Nephron (organoid): ENCODE results near the gene DDB1.

Experiments used
- H3K27ac Mint-ChIP-seq, 3 experiments: 2 replicates each; pipeline ENCODE4 v1.8.0; 2020; ENCODE audit warnings: mixed read lengths in 3 of 3, mild to moderate bottlenecking in 2 of 3, moderate library complexity in 1 of 3
- H3K27me3 Mint-ChIP-seq: 2 replicates; pipeline ENCODE4 v1.8.0; 2021; ENCODE audit warnings: low read depth, mild to moderate bottlenecking, moderate library complexity, mixed read lengths
- H3K36me3 Mint-ChIP-seq: 2 replicates; pipeline ENCODE4 v1.8.0; 2020; ENCODE audit warnings: low read depth, mixed read lengths
- H3K4me1 Mint-ChIP-seq: 2 replicates; pipeline ENCODE4 v1.8.0; 2020; ENCODE audit warnings: mixed read lengths
- H3K4me3 Mint-ChIP-seq, 3 experiments: 2 replicates each; pipeline ENCODE4 v1.8.0; 2020; ENCODE audit warnings: mild to moderate bottlenecking in 3 of 3, mixed read lengths in 3 of 3, moderate library complexity in 2 of 3
- H3K9me3 Mint-ChIP-seq: 2 replicates; pipeline ENCODE4 v1.8.0; 2020; ENCODE audit warnings: mixed read lengths
- TF ChIP-seq, protein P1 (sequence below), 3 experiments: fragments of 200-600 bp; sonication (generic); IDR thresholded peaks; one replicate each; pipeline ENCODE4 v1.5.0; 2021; ENCODE audit warnings: antibody characterized with exemption in 3 of 3; ENCODE audit not compliant: unreplicated experiment in 3 of 3

The DDB1 gene

DNA sequence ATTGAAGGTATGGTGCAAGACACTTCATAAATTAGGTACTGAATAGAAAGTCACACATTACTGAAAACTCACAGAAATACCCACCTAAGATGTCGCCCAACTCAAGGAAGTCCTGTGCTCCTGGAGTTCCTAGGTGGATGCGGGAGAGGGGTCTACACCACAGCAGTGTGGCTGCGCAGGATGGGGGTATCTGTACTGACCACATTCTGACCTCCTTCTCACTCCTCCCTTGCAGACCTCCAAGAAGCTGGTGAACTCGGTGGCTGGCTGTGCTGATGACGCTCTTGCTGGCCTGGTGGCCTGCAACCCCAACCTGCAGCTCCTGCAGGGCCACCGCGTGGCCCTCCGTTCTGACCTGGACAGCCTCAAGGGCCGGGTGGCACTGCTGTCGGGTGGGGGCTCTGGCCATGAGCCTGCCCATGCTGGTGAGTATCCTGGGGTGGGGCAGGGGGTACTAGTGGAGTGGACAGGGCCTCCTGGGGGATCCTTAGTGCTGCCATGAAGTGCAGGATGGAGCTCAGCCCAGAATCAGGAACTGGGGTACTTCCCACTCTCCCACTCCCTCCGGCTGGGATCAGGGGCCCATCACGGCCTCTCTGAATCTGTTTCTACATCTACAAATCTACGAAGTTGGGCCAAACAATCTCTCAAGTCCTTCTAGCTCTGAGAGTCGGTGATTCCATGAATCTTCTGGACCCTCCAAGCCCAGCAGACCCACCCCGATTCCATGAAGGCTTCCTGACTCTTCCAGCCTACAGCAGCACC lies 5.0 kb upstream of the DDB1 start:
- Mint-ChIP-seq H3K9me3 (no peaks in the 10 kb centered on the region), H3K27me3 (no peaks in the 10 kb centered on the region), H3K36me3 (peaks cover 16% of the 10 kb centered on the region), H3K4me3 (no peak overlapping the region), H3K4me1 (peaks cover 18% of the 10 kb centered on the region), H3K27ac (peak overlapping the region in 1 of 3 experiments; percentile 37)
- TF ChIP-seq, protein P1, sequence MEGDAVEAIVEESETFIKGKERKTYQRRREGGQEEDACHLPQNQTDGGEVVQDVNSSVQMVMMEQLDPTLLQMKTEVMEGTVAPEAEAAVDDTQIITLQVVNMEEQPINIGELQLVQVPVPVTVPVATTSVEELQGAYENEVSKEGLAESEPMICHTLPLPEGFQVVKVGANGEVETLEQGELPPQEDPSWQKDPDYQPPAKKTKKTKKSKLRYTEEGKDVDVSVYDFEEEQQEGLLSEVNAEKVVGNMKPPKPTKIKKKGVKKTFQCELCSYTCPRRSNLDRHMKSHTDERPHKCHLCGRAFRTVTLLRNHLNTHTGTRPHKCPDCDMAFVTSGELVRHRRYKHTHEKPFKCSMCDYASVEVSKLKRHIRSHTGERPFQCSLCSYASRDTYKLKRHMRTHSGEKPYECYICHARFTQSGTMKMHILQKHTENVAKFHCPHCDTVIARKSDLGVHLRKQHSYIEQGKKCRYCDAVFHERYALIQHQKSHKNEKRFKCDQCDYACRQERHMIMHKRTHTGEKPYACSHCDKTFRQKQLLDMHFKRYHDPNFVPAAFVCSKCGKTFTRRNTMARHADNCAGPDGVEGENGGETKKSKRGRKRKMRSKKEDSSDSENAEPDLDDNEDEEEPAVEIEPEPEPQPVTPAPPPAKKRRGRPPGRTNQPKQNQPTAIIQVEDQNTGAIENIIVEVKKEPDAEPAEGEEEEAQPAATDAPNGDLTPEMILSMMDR (IDR thresholded peaks at IDR 0.05; ENCODE audit: unreplicated experiment in 3 of 3) = no peak

DNA sequence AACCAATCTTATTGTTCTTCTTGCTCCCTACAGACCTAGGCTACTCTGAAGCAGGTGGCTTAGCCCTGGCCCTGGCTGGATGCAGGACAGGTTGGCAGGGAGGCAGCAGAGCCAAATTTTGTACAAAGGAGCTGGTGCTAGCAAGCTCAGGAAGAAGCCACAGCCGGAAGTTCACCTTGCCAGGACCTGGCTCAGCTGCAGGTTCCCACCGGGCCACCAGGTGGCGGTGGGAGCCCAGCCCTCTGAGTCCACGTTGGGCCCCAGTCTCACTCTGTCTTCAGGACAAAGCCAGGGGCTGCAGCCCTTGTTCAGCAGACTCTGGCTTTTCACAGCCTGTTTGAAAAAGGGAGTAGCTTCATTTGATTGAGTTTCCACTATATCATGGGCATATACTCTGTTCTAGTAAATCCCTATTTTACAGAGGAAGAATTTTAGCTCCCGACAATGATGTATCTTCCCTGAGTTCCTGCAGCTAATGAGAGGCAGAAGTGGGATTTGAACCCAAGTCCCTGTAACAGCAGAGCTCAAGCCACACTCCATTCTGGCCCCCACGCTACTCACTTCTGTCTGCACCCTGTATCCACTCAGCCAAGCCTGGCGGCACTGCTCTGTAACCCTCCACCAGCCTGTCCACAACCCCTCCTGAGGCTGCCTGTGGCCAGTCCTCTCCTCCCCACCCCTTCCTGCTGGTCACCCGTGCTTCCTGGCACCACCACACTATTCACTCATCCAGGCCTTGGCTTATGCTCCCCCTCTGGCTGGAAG lies 3.4 kb upstream of the DDB1 start:
- Mint-ChIP-seq H3K4me3 (peak overlapping the region; percentile 8 to 45 (median 40)), H3K27me3 (no peaks in the 10 kb centered on the region), H3K9me3 (no peaks in the 10 kb centered on the region), H3K27ac (peak overlapping the region; percentile 56 to 97 (median 87)), H3K36me3 (peaks cover 17% of the 10 kb centered on the region), H3K4me1 (peaks cover 31% of the 10 kb centered on the region)
- TF ChIP-seq, protein P1 (IDR thresholded peaks at IDR 0.05; ENCODE audit: unreplicated experiment in 3 of 3) = peak; percentile 96 to 97 (median 96)

DNA sequence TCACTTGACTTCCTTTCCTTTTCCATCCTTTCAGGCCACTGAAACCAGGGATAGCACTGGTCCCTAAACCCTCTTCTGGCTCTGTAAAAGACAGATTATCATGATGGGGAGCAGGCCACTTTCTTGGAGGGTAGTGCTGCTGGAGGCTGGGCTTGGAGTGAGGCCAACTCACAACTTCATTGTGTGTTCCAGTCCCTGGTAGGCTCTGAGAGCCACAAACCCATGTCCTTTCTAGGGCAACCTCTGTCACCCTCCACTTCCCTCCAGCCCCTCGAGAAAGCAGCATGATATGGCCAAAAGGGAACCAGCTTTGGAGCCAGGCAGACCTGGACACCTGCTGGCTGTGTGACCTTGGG lies 2.4 kb upstream of the DDB1 start:
- TF ChIP-seq, protein P1 (IDR thresholded peaks at IDR 0.05; ENCODE audit: unreplicated experiment in 3 of 3) = no peak
- Mint-ChIP-seq H3K36me3 (peaks cover 20% of the 10 kb centered on the region), H3K4me1 (peaks cover 40% of the 10 kb centered on the region), H3K4me3 (peak overlapping the region; percentile 64 to 100 (median 93)), H3K27me3 (no peaks in the 10 kb centered on the region), H3K27ac (peak overlapping the region; percentile 84 to 99 (median 97)), H3K9me3 (no peaks in the 10 kb centered on the region)

DNA sequence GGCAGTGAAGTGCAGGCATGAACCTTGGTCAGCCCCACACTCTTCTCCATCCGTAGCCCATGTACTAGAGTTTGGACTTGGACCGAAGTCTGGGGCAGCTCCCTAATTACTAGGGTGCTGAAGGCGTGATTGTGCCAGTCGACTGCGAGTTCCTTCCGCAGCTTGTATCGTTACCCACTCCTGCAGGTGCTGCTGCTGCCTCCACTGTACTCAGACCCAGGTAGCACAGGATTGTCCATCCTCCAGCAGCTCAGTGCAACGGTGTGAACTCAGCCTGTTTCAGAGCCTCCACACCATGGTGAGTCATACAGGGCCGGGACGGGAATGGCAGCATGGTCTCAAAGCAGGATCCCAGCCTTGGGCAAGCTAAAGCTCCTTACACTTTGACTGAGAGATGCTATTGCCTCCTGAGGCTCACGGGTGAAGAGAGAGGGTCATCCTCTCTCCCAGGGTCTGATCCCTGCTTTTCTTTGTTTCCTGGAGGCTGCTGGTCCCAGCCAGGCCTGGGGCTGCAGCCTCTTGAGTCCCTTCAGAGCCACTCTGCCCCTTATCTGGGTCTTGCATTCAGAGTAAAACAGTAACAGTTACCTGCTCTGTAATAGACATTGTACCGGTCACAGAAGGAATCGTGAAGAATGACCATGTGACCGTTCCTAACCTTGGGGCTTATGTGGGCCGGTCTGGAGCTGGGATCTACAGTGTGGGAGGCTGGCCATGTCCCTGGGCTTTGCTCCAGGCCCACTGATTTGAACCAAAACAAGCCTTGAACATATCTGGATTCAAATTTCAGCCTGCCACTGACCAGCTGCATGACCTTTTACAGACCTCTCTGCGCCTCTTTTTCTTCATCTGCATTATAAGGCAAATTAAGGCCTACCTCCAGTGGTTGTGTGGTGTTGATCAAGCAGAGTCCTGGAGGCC lies 1.8 kb upstream of the DDB1 start:
- H3K9me3 Mint-ChIP-seq = no peaks in the 10 kb centered on the region
- H3K36me3 Mint-ChIP-seq = peaks cover 27% of the 10 kb centered on the region
- peaks cover 46% of the 10 kb centered on the region for H3K4me1 Mint-ChIP-seq
- peak overlapping the region; percentile 84 to 99 (median 97) for H3K27ac Mint-ChIP-seq
- H3K4me3 Mint-ChIP-seq = peak overlapping the region; percentile 93 to 100 (median 97)
- no peaks in the 10 kb centered on the region for H3K27me3 Mint-ChIP-seq
- TF ChIP-seq, protein P1 (IDR thresholded peaks at IDR 0.05; ENCODE audit: unreplicated experiment in 3 of 3) = no peak

DNA sequence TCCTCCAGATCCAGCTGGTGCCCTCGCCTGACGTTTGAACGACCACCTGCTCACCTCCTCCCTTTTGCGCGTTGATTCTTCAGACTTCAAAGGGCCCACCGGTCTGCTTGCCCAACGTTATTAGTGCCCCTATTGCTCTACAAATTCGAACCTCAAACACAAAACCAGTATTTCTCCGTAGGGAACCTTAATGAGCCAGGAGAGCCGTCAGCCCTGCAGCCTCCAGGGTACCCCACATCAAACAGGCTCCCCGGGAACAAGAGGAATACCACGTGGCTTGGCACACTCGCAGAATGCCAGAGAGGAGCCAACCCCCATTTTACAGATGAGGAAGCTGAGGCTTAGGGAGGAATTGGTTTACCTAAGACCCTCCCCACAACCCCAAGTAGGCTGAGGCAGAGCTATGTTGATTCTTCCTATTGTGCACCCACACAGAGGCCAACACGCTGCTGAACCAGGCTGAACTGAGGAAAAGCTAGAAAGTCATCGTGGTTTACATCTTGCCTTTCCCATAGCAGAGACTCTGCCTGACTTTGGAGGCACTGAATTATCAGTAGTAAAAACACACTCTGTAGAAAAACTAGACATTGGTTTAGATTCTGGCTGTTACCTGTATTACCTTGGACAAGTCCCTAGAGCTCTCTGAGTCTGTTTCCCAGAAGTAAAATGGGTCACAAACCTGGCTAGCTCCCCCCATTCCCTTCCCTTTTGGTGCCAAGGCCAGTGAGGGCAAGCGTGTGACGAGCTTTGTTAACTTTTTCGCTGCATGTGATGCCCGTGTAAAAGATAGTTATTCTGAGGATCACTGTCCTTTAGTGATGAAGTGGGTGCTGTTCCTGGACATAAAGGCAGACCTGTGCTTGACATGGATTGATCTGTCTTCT lies 887 bp upstream of the DDB1 start:
- TF ChIP-seq, protein P1 (IDR thresholded peaks at IDR 0.05; ENCODE audit: unreplicated experiment in 3 of 3) = no peak
- peak overlapping the region; percentile 96 to 99 (median 97) for H3K27ac Mint-ChIP-seq
- H3K27me3 Mint-ChIP-seq = no peaks in the 10 kb centered on the region
- peak overlapping the region; percentile 93 to 100 (median 97) for H3K4me3 Mint-ChIP-seq
- H3K9me3 Mint-ChIP-seq = no peaks in the 10 kb centered on the region
- peaks cover 32% of the 10 kb centered on the region for H3K36me3 Mint-ChIP-seq
- H3K4me1 Mint-ChIP-seq = peaks cover 54% of the 10 kb centered on the region
